Ishikawa (cell line): ENCODE results near the gene VGLL1.

Source experiments
- CEBPB ChIP-seq: IDR thresholded peaks from 2 replicates; pipeline ENCODE4 v1.6.1; 2012
- MAX ChIP-seq: IDR thresholded peaks from 2 replicates; pipeline ENCODE4 v1.6.1; 2012
- REST ChIP-seq: IDR thresholded peaks from 2 replicates; pipeline ENCODE4 v1.6.1; 2012; ENCODE audit warnings: low read depth, mild to moderate bottlenecking
- TEAD4 ChIP-seq: IDR thresholded peaks from 2 replicates; pipeline ENCODE4 v1.6.1; 2012

GRCh38 chrX:136546371-136546781 lies 14.4 kb downstream of the VGLL1 start:
- no peak for TF ChIP-seq REST
- no peak for TF ChIP-seq TEAD4
- TF ChIP-seq CEBPB, result no peak
- TF ChIP-seq MAX, result no peak
